Smooth muscle cell of the coronary artery (primary cell): ENCODE results near the gene FCGBP. TPM values are rescaled to one million over a fixed set of nuclear protein-coding genes. Genes with fewer than 3 reads are reported as not detected.

Experiments
- total RNA-seq: library from RNA; depleted of rRNA; stranded (reverse); fragments of >200 nt; gene quantifications from 2 replicates; pipeline ENCODE4 v1.2.3, GENCODE V29; 2014; ENCODE audit warnings: low replicate concordance

Gene FCGBP
- 0.15 and 2.7 TPM in 2 replicates for total RNA-seq

GRCh38 chr19:39934584-39935363 is at the start of gene FCGBP:
Gene FCGBP, minus strand, starts transcription at chr19:39934634.

GRCh38 chr19:39970675-39971379 is 36.4 kb upstream of the FCGBP start, which contains the start of gene PSMC4:
Gene PSMC4, plus strand, starts transcription at chr19:39971165. Its CDS starts 38 bp downstream, at chr19:39971203.

Other genes with a start within 250 kb of the FCGBP start
- 0.08 TPM in 1 of 2 replicates, not detected in the other for gene LGALS14, start 230.2 kb downstream of the FCGBP start, total RNA-seq
- not detected in 2 replicates for gene CLC, start 196.6 kb downstream of the FCGBP start, total RNA-seq
- gene LEUTX, start 155.8 kb downstream of the FCGBP start, total RNA-seq: not detected in 2 replicates
- gene DYRK1B, start 100.5 kb downstream of the FCGBP start, total RNA-seq: 9.0 and 11.7 TPM in 2 replicates
- gene FBL, start 88.3 kb downstream of the FCGBP start, total RNA-seq: 232 and 277 TPM in 2 replicates
- gene PSMC4, start 36.5 kb upstream of the FCGBP start, total RNA-seq: 75.2 and 119 TPM in 2 replicates
- gene ZNF546, start 62.4 kb upstream of the FCGBP start, total RNA-seq: 3.1 and 3.6 TPM in 2 replicates
- 12.3 and 13.2 TPM in 2 replicates for gene ZNF780B, start 121.6 kb upstream of the FCGBP start, total RNA-seq
- 12.3 and 16.5 TPM in 2 replicates for gene ZNF780A, start 156.3 kb upstream of the FCGBP start, total RNA-seq